Measurements from ENCODE around the gene CHD5.

Gene CHD5

DNA sequence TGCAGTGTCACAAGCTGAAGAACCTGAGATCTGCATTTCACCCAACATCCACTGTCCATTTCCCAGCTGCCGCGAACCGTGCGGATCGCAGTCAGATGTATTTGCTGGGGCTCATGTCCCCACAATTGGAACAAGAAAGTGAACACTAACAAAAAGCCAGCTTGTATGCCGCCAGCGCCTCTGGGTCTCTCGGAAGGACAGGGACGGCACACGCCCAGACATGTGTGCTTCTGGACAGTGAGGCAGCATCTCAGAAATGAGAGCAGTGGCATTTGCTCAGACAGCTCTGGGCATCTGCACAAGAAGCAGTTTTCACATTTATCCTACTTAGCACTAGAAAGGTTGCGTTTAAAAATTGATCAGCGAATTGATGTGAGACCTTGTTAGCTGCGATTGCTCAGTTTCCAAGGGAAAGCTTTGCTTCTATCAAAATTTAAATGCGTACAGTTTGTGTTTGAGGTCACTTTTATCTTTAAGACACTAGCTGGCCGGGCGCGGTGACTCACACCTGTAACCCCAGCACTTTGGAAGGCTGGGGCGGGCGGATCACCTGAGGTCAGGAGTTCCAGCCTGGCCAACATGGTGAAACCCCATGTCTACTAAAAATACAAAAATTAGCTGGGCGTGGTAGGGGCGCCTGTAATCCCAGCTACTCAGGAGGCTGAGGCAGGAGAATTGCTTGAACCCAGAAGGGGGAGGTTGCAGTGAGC lies 105.8 kb downstream of the CHD5 start:
- H3K9me3 ChIP-seq (replicated peaks; ENCODE audit: insufficient read depth, low read length), result no peaks in the 10 kb centered on the region
- H3K4me1 ChIP-seq (ENCODE audit: low read length), result no peaks in the 10 kb centered on the region
- no peak for DNase-seq
- no peaks in the 10 kb centered on the region for H3K27me3 ChIP-seq (replicated peaks; ENCODE audit: insufficient read depth, low read length)
- H3K4me2 ChIP-seq (ENCODE audit: low read depth, low read length), result no peak overlapping the region
- no peaks in the 10 kb centered on the region for H4K20me1 ChIP-seq (ENCODE audit: insufficient read depth, low read length)
- no peaks in the 10 kb centered on the region for H3K9me2 ChIP-seq (replicated peaks; ENCODE audit: insufficient read depth, low read length)
- no peak overlapping the region for H2AFZ ChIP-seq (ENCODE audit: low read length)
- no peak for TF ChIP-seq EZH2 (optimal IDR thresholded peaks at IDR 0.05; ENCODE audit: low read depth, low read length)
- H3K27ac ChIP-seq (ENCODE audit: low read length), result no peak overlapping the region
- no peaks in the 10 kb centered on the region for H3K79me2 ChIP-seq (ENCODE audit: low read length)
- H3F3A ChIP-seq (ENCODE audit: insufficient read depth, low read length), result no peaks in the 10 kb centered on the region
- no peak overlapping the region for H3K4me3 ChIP-seq (ENCODE audit: low read length)
- no peak overlapping the region for H3K9ac ChIP-seq (ENCODE audit: low read length)
- no peaks in the 10 kb centered on the region for H3K36me3 ChIP-seq (replicated peaks; ENCODE audit: insufficient read depth, low read length)

DNA sequence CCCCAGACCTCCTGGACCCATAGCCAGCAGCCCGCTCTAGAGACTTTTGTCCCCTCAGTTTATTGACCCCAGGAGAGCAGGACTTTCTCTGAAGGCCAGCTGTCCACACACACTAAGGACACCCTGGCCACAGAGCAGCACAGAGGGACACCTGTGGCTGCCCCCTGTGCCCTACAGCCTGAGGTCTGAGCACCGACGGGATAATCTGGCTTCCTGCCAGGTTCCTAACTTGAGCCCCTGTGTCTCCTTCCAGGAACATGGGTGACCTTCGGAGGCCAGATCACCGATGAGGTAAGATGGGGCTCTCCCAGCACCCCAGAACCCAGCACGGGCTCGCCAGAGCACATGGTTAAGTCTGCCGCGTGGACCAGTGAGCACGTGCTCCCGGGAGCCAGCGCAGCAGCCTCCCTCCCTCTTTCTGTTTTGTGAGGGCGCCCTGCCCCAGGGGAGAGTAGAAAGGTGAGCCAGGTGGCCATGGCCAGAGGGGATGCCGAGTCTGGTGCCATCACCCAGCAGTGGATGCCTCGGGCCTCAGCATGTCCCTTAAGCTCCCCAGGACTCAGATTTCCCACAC lies 106.6 kb downstream of the CHD5 start:
- Histone ChIP-seq H3K9ac (ENCODE audit: low read length) (no peak overlapping the region), H3K4me3 (ENCODE audit: low read length) (no peak overlapping the region), H3F3A (ENCODE audit: insufficient read depth, low read length) (no peaks in the 10 kb centered on the region), H3K4me1 (ENCODE audit: low read length) (no peaks in the 10 kb centered on the region), H3K36me3 (replicated peaks; ENCODE audit: insufficient read depth, low read length) (no peaks in the 10 kb centered on the region), H3K27ac (ENCODE audit: low read length) (no peak overlapping the region), H3K9me2 (replicated peaks; ENCODE audit: insufficient read depth, low read length) (no peaks in the 10 kb centered on the region), H3K4me2 (ENCODE audit: low read depth, low read length) (no peak overlapping the region), H2AFZ (ENCODE audit: low read length) (no peak overlapping the region), H3K27me3 (replicated peaks; ENCODE audit: insufficient read depth, low read length) (no peaks in the 10 kb centered on the region), H3K79me2 (ENCODE audit: low read length) (no peaks in the 10 kb centered on the region), H4K20me1 (ENCODE audit: insufficient read depth, low read length) (no peaks in the 10 kb centered on the region), H3K9me3 (replicated peaks; ENCODE audit: insufficient read depth, low read length) (no peaks in the 10 kb centered on the region)
- no peak for TF ChIP-seq EZH2phosphoT487 (IDR thresholded peaks at IDR 0.05; ENCODE audit: low read length)
- TF ChIP-seq, protein P1, sequence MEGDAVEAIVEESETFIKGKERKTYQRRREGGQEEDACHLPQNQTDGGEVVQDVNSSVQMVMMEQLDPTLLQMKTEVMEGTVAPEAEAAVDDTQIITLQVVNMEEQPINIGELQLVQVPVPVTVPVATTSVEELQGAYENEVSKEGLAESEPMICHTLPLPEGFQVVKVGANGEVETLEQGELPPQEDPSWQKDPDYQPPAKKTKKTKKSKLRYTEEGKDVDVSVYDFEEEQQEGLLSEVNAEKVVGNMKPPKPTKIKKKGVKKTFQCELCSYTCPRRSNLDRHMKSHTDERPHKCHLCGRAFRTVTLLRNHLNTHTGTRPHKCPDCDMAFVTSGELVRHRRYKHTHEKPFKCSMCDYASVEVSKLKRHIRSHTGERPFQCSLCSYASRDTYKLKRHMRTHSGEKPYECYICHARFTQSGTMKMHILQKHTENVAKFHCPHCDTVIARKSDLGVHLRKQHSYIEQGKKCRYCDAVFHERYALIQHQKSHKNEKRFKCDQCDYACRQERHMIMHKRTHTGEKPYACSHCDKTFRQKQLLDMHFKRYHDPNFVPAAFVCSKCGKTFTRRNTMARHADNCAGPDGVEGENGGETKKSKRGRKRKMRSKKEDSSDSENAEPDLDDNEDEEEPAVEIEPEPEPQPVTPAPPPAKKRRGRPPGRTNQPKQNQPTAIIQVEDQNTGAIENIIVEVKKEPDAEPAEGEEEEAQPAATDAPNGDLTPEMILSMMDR (IDR thresholded peaks at IDR 0.05; ENCODE audit: low read length), result no peak
- TF ChIP-seq EZH2 (optimal IDR thresholded peaks at IDR 0.05; ENCODE audit: low read depth, low read length), result no peak
- DNase-seq, result no peak

DNA sequence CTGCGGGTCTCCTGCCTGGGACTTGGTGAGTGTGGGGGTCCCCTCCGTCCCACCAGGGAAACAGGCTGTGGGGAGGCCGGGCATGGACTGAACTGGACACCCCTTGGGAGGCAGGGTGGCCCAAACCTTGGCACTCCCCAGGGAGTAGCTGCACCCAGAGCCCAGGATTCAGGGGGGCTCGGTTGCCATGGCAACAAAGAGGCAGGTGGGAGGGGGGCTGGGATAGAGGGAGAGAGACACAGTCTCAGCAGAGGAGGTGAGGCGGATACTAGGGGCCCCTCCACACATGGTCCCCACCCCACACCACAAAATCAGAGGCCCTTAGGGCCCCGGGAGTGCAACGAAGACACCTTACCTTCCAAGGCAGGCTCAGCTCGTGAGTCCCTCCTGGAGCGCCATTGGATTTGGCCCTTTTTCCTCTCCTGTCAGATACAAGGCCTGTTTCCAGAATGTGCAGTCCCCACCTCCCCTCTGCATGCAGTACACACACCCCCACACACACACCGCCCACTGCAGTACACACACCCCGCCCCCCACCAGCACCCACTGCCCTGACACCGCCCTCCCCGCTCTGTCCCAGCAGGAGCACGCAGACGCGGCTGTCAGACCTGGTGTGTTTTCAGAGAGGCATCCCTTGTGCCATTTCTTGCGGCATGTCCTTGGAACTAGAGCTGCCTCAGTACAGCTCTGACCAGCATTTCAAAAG lies 107.2 kb downstream of the CHD5 start:
- Histone ChIP-seq H3K36me3 (replicated peaks; ENCODE audit: insufficient read depth, low read length) (no peaks in the 10 kb centered on the region), H3K27ac (ENCODE audit: low read length) (no peak overlapping the region), H3K4me2 (ENCODE audit: low read depth, low read length) (no peak overlapping the region), H2AFZ (ENCODE audit: low read length) (no peak overlapping the region), H3K9ac (ENCODE audit: low read length) (no peak overlapping the region), H3K27me3 (replicated peaks; ENCODE audit: insufficient read depth, low read length) (no peaks in the 10 kb centered on the region), H3K9me2 (replicated peaks; ENCODE audit: insufficient read depth, low read length) (no peaks in the 10 kb centered on the region), H3K9me3 (replicated peaks; ENCODE audit: insufficient read depth, low read length) (no peaks in the 10 kb centered on the region), H4K20me1 (ENCODE audit: insufficient read depth, low read length) (no peaks in the 10 kb centered on the region), H3K4me1 (ENCODE audit: low read length) (no peaks in the 10 kb centered on the region), H3K4me3 (ENCODE audit: low read length) (no peak overlapping the region), H3F3A (ENCODE audit: insufficient read depth, low read length) (no peaks in the 10 kb centered on the region), H3K79me2 (ENCODE audit: low read length) (no peaks in the 10 kb centered on the region)
- no peak for DNase-seq
- TF ChIP-seq EZH2 (optimal IDR thresholded peaks at IDR 0.05; ENCODE audit: low read depth, low read length), result no peak

DNA sequence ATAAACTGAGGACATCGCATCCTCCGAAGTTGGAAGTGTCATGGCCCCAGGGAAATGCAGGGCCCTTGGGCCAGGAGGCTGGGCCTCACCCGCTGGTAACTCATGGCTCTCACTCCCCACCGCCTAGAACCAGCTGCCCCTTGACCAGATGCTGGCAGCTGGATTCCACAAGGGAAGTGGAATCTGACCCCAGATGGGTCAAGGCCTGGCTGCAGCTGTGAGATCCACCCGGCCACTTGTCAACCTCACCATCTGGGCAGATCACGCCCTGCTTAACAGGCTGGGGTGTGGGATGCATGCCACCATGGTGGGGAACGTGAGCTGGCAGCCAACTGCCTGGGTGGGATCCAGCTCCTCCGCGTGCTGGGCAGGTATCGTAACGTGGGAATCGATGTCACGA lies 108.9 kb downstream of the CHD5 start:
- TF ChIP-seq, protein P1 (IDR thresholded peaks at IDR 0.05; ENCODE audit: low read length), result no peak
- TF ChIP-seq EZH2 (optimal IDR thresholded peaks at IDR 0.05; ENCODE audit: low read depth, low read length) (no peak), EZH2phosphoT487 (IDR thresholded peaks at IDR 0.05; ENCODE audit: low read length) (no peak)
- no peak overlapping the region for H3K27ac ChIP-seq (ENCODE audit: low read length)
- no peak overlapping the region for H3K4me2 ChIP-seq (ENCODE audit: low read depth, low read length)
- H3K36me3 ChIP-seq (replicated peaks; ENCODE audit: insufficient read depth, low read length), result no peaks in the 10 kb centered on the region
- H4K20me1 ChIP-seq (ENCODE audit: insufficient read depth, low read length), result no peaks in the 10 kb centered on the region
- no peak overlapping the region for H2AFZ ChIP-seq (ENCODE audit: low read length)
- no peaks in the 10 kb centered on the region for H3K79me2 ChIP-seq (ENCODE audit: low read length)
- no peaks in the 10 kb centered on the region for H3K27me3 ChIP-seq (replicated peaks; ENCODE audit: insufficient read depth, low read length)
- no peaks in the 10 kb centered on the region for H3K9me2 ChIP-seq (replicated peaks; ENCODE audit: insufficient read depth, low read length)
- H3K9ac ChIP-seq (ENCODE audit: low read length), result no peak overlapping the region
- H3K4me3 ChIP-seq (ENCODE audit: low read length), result no peak overlapping the region
- DNase-seq, result no peak
- H3K9me3 ChIP-seq (replicated peaks; ENCODE audit: insufficient read depth, low read length), result no peaks in the 10 kb centered on the region
- no peaks in the 10 kb centered on the region for H3K4me1 ChIP-seq (ENCODE audit: low read length)
- H3F3A ChIP-seq (ENCODE audit: insufficient read depth, low read length), result no peaks in the 10 kb centered on the region

Data from MM.1S (cell line).